Measurements from ENCODE around the gene CHRNA9.
"Not testable (repeated sequence)": the region's sequence is repeated elsewhere in the genome, so short reads cannot be mapped to it uniquely, and the experiment has no call there.

CHRNA9 gene

DNA sequence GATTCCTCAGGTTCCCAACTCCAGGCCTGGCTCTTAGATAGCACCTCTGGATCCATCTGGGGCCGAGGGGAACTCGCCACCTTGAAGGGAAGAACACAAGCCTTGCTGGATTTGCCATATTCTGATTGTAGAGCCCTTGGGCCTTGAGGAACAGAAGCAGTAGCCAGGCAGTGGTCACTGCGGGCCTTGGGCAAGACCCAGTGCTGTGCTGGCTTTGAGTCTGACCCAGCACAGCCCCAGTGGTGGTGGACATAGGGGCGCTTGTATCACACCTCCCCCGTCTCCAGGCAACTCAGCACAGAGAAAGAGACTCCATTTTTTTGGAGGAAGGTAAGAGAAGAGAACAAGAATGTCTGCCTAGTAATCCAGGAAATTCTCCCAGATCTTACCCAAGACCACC lies 45.5 kb downstream of the CHRNA9 start:
- no peak for DNase-seq (ENCODE audit: low read depth in 3 of 3)

DNA sequence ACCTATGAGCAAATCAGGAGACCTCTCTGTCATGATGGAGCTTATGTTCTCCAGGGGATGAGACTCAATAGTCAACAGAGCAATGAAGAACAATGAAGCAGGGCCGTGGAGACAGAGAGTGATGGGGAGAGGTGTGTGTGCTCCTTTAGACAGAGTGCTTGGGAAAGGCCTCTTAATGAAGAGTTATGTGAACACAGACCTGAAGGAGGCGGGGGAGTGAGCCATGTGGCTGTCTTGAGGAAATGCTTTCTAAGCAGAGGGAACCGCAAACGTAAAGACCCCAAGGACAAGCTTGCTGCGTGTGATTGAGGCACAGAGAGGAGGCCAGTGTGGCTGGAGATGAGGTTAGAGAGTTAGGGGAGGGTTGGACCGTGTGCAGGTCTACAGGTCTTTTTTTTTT lies 53.1 kb downstream of the CHRNA9 start:
- DNase-seq (ENCODE audit: low read depth in 3 of 3) = no peak

DNA sequence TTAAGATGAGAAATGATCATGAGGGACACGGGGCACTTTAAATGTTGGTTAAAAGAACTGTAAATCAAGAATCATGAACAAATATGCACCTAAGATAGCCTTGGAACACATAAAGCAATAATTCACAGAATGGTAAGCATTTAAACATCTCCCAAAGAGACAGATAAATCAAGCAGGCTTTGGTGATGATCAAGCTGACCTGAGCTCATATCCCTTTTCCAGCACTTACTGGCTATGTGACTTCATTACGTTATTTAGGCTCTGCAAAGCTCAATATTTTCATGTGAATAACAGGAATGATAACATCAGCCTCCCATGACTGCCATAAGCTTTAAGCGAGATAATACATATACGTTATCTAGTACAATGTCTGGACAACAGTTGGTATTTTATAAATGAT lies 54.9 kb downstream of the CHRNA9 start:
- DNase-seq (ENCODE audit: low read depth in 3 of 3) = no peak

DNA sequence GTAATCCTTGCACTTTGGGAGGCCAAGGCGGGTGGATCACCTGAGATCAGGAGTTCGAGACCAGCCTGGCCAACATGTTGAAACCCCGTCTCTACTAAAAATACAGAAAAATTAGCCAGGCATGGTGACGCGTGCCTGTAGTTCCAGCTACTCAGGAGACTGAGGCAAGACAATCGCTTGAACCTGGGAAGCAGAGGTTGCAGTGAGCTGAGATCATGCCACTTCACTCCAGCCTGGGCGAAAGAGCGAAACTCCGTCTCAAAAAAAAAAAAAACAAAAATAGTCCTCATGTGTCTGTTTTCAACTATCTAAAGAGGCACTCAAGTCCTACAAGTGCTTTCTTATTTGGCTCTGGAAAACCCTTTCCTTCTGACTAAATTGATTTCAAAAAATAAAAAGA lies 57.1 kb downstream of the CHRNA9 start:
- DNase-seq (ENCODE audit: low read depth in 3 of 3) = not testable (repeated sequence)

DNA sequence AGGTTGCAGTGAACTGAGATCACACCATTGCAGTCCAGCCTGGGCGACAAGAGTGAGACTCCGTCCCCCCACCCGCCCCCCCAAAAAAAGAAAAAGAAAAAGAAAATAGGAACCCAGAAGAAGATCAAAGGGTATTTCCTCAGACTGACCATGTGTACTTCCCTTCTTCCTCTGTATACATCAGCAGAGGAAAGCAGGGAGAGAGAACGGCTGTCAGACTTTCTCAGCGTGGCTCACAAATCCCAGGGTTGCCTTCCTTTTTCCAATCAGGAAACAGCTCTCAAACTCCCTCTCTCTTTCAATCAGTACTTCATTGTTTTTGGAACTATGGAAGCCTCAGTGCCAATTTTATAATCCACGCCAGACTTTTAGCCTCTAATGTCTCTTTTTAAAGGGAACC lies 59.1 kb downstream of the CHRNA9 start:
- DNase-seq (ENCODE audit: low read depth in 3 of 3) = no peak

DNA sequence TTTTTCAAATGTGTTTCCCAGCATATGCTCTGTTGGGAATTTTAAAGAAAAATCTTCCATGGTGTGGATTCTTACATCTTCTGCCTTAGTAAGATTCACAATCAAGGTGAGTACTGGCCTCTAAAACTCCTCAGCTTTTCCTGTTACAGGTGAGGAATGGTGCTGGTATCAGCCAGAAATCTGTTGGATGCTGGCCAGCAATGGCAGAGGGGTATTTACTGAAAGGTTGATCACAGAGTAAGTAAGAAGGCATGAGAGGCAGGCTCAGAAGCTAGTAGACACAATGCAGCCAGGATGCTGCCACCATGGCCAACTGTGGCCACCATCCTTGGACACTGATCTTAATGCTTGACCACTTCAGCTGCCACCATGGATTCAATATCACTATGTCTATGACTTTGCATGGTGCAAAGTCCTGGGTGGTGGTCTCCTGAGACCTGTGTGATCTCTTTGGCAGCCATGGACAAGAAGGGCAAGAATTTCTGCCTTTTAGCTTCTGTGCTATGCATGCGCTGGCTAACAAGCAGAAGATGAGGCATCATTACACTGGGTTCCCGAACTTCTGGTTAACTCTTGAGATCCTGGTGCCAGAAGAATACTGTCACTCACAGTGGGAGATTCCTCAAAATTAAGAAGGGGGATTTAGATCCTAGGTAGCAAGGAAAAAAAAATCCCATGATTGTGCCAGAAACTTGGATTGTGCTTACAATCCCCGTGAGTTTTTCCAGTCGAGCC lies 60.2 kb downstream of the CHRNA9 start:
- DNase-seq (ENCODE audit: low read depth in 3 of 3) = no peak

DNA sequence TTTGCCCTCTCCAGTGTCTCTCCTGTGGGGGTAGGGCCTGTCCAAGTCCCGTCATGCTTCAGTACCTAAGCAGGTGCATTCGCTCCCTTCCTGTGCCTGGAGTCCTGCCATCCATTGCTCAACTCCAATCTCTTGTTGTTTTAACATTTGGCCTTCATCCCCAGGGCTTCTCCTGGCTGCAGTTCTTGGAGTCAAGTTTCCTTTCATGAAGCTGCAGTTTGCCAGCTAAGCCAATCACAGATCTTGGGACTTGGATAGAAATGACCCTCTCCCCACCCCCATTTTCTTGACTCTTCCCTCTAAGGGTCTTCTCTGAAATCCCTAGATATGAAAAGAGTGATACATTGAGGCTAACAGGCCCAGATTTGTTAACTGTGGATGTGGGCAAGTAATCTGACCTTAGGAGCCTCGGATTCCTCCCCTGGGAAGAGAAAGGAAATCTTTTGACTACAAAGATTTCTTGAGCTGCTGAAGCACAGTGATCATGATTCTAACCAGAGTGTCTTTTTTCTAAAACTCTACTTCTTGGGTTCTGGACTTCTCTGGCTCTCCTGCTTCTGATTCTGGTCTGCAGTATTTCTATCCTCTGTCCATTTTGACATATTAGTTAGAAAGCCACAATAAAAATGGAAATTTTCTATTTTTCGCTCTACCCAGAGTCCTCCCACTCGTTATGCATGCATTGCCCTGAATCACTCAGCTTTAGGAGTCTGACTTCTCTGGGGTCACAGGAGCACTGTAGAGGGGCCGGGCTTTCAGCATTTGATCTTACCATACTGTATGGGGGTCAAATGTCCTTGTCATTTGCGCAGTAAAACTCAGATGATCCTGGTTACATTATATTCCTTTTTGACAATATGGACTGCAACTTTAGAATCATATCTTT lies 61.0 kb downstream of the CHRNA9 start:
- DNase-seq (ENCODE audit: low read depth in 3 of 3) = no peak

DNA sequence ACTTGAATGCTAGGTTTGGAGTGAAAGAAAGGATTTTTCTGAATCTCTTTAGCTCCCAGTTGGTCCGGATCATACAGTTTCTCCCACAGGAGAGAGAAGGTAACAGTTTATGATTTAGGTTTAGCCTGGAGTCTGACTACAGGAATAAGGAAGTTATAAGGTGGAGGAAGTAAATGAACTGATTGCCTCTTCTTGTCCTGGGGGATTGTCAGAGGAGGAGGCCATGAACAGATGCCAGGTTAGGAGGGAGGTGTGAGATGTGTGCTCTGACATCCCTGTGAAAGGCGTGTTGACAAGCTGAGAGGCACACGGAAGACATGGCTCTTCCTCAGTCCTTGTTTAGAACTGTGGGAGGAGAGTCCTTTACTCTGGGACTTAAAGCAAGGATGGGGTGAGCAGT lies 64.4 kb downstream of the CHRNA9 start:
- DNase-seq (ENCODE audit: low read depth in 3 of 3) = no peak

DNA sequence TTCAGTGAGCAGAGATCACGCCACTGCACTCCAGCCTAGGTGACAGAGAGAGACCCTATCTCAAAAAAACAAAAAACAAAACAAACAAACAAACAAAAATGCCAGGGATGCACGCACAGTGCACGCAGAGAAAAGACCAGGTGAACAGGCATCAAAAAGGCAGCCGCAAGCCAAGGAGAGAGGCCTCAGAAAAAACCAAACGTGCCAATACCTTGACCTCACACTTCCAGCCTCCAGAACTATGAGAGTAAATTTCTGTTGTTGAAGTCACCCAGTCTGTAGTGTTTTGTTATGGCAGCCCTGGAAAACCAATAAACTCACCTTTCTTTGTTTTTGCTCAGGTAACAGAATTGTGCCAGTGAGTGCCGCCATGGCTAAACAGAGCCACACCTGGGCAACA lies 66.0 kb downstream of the CHRNA9 start:
- no peak for DNase-seq (ENCODE audit: low read depth in 3 of 3)

DNA sequence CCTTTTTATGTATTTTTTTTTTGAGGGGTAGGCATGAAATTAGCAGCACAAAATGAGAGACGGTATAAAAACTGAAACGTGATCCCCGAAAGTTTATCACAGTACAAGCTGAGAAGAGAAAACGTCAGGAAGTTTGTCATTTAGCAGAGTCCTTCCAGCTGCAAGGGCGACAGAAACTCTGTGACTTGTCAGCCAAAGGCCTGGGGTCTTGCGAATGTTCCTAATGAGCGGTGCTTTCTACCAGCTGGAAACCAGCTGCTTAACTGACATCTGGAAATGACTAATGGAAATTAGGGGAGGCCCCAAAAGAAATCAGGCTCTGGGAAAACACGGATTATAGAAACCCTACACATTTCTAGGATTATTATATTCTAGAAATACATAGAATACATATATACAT lies 66.5 kb downstream of the CHRNA9 start:
- no peak for DNase-seq (ENCODE audit: low read depth in 3 of 3)

DNA sequence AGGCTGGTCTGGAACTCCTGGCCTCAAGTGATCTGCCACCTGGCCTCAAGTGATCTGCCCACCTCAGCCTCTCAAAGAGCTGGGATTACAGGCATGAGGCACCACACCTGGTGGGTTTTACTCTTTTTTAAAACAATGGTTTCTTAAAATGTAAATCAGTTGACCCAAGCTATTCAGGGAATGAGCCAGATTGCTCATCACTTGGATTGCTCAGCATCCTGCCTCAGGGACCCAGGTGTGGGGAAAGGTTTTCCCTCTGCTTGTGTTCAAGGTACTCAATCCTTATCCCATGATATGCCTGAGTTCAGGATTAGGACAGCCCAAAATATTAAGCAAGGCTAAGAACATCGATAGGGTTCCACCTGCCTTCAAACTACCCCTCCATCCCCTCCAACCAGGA lies 67.4 kb downstream of the CHRNA9 start:
- no peak for DNase-seq (ENCODE audit: low read depth in 3 of 3)

DNA sequence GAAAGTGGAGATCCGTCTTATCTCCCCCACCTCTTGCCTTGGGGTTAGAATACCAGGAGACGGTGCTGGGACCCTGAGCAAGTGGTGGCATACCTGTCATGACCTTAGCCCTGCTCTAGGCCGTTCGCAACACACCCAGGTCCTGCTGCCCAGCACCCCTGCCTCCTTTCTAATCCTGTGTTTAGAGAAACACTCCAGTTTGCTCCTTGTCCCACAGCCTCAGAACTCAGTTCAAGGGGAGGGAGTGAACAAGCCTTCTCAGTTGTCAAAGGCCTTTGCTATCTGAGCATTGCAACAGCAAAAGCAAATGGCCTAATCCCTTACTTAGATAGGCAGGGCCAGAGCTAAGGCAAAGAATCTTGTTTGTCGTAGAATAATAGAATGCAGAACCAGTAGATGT lies 67.9 kb downstream of the CHRNA9 start:
- DNase-seq (ENCODE audit: low read depth in 3 of 3) = no peak
